ENCODE measurements around the gene PTPRG.

GRCh38 chr3:61580982-61581643 lies 19.7 kb downstream of the PTPRG start:
- no peak for TF ChIP-seq POLR2A (IDR thresholded peaks at IDR 0.05; ENCODE audit: low read length)
- no peak for TF ChIP-seq GATA1 (IDR thresholded peaks at IDR 0.05; ENCODE audit: low read depth, low read length)
